ENCODE measurements around the gene CFAP92.

GRCh38 chr3:129021140-129021551 is 27.3 kb upstream of the CFAP92 start:
- TF ChIP-seq POLR2AphosphoS5 (IDR thresholded peaks at IDR 0.05; ENCODE audit: borderline replicate concordance, low read depth, low read length) = no peak
- no peak for TF ChIP-seq EZH2 (IDR thresholded peaks at IDR 0.05)

All from SK-N-MC (cell line).